K562 (cell line): Measurements from ENCODE around the gene KRTAP5-4. TPM values are rescaled to one million over a fixed set of nuclear protein-coding genes. Genes with fewer than 3 reads are reported as not detected.
A peak's percentile ranks its signal among the peaks of the same experiment; 100 is the strongest.

Source experiments
- ATAC-seq: fragments of 200-7000 bp; cut with Tn5 transposase; 3 replicates; pipeline ENCODE4 v1.9.1; 2020; ENCODE audit warnings: moderate library complexity
- BruUV-seq: library from RNA; stranded (reverse); fragments of 400-500 nt; replicated peaks from 2 replicates; lab custom pipeline; 2021; lab: Mats Ljungman, UMichigan
- CTCF ChIA-PET: fragments of 300-600 bp; formaldehyde crosslinking; extraction: SDS; loops from one replicate; lab custom pipeline; 2021; ENCODE audit warnings: low intra/inter-chr PET ratio; lab: Yijun Ruan, JAX
- POLR2A ChIA-PET: fragments of 300-600, 350-650 bp; sonication (Branson Sonifier 250); formaldehyde crosslinking; extraction: SDS; loops from one replicate; lab custom pipeline; 2021; ENCODE audit warnings: antibody characterized with exemption, inconsistent platforms; lab: Yijun Ruan, JAX
- DNase-seq, 4 experiments: peaks; one replicate each; pipeline versions ENCODE4 v3.0.0 to v3.0.0-alpha.2; 2011 to 2018; ENCODE audit warnings: low spot score in 3 of 4, mixed read lengths in 3 of 4; ENCODE audit errors: extremely low read depth in 1 of 4
- FAIRE-seq: peaks from 2 replicates; lab custom pipeline; 2011; peaks lifted over from hg19 to GRCh38; lab: Jason Lieb, UNC
- H2AFZ ChIP-seq: 2 replicates; pipeline ENCODE4 v1.6.0; 2011; ENCODE audit warnings: low read depth, low read length, control low read depth, inconsistent platforms
- H3K27ac ChIP-seq: fragments of 200-600 bp; 3 replicates; pipeline ENCODE4 v1.8.0; 2011; ENCODE audit warnings: low read depth, mild to moderate bottlenecking, control low read depth, inconsistent platforms, low read length, moderate library complexity, mixed read lengths; ENCODE audit errors: extremely low read depth
- H3K27me3 ChIP-seq, 2 experiments: fragments of 300-600 bp in 1 of 2; 2 replicates in 1 of 2; 3 replicates in 1 of 2; pipeline versions ENCODE4 v1.6.0 to v1.8.0; 2011; ENCODE audit warnings: inconsistent platforms in 2 of 2, low read length in 2 of 2, mild to moderate bottlenecking in 1 of 2, mixed read lengths in 1 of 2, moderate library complexity in 1 of 2; ENCODE audit not compliant: control insufficient read depth in 2 of 2, insufficient read depth in 2 of 2
- H3K36me3 ChIP-seq: fragments of 300-600 bp; 3 replicates; pipeline ENCODE4 v1.8.0; 2011; ENCODE audit warnings: mild to moderate bottlenecking, low read length, inconsistent platforms; ENCODE audit not compliant: control insufficient read depth, insufficient read depth
- H3K4me1 ChIP-seq, 2 experiments: fragments of 200-600 bp in 1 of 2; replicated peaks in 1 of 2; 2 replicates in 1 of 2; 3 replicates in 1 of 2; pipeline versions ENCODE4 v1.5.1 to v1.8.0; 2011; ENCODE audit warnings: inconsistent platforms in 2 of 2, low read length in 2 of 2, mild to moderate bottlenecking in 1 of 2, mixed read lengths in 1 of 2, moderate library complexity in 1 of 2; ENCODE audit not compliant: control insufficient read depth in 2 of 2, insufficient read depth in 2 of 2
- H3K4me2 ChIP-seq: 2 replicates; pipeline ENCODE4 v1.6.1; 2011; ENCODE audit warnings: low read length, control low read depth, inconsistent platforms, mixed read lengths; ENCODE audit not compliant: insufficient read depth
- H3K4me3 ChIP-seq: fragments of 200-600 bp; sonication (generic), shearing (Covaris generic); 2 replicates; pipeline ENCODE4 v1.5.1; 2016; ENCODE audit warnings: control low read depth, inconsistent platforms
- H3K79me2 ChIP-seq: fragments of 200-600 bp; 3 replicates; pipeline ENCODE4 v1.8.0; 2011; ENCODE audit warnings: low read length, inconsistent platforms; ENCODE audit not compliant: control insufficient read depth, insufficient read depth
- H3K9ac ChIP-seq, 2 experiments: 2 replicates each; pipeline versions ENCODE4 v1.6.0 to v1.6.1; 2011; ENCODE audit warnings: low read depth in 2 of 2, low read length in 2 of 2, control low read depth in 1 of 2, inconsistent platforms in 1 of 2, mild to moderate bottlenecking in 1 of 2, mixed read lengths in 1 of 2; ENCODE audit not compliant: insufficient read depth in 1 of 2
- H3K9me1 ChIP-seq: one replicate; pipeline ENCODE4 v1.6.0; 2011; ENCODE audit warnings: inconsistent platforms, mild to moderate bottlenecking, low read length, moderate library complexity; ENCODE audit not compliant: control insufficient read depth, insufficient read depth
- H3K9me3 ChIP-seq: replicated peaks from 2 replicates; pipeline ENCODE4 v1.5.1; 2011; ENCODE audit warnings: low read depth, low read length, inconsistent platforms; ENCODE audit not compliant: control insufficient read depth, insufficient read depth
- H4K20me1 ChIP-seq: replicated peaks from 2 replicates; pipeline ENCODE4 v1.6.1; 2011; ENCODE audit warnings: low read length, inconsistent platforms, mixed read lengths; ENCODE audit not compliant: control insufficient read depth, insufficient read depth
- GABPB1 ChIP-seq: sonication (generic); formaldehyde crosslinking; IDR thresholded peaks from 2 replicates; pipeline ENCODE4 v1.8.0; 2022; ENCODE audit warnings: mild to moderate bottlenecking, missing genetic modification reagents
- PCBP1 ChIP-seq: fragments of 200-400 bp; formaldehyde crosslinking; IDR thresholded peaks from 2 replicates; pipeline ENCODE4 v1.6.1; 2018; ENCODE audit warnings: mild to moderate bottlenecking, low read depth, low read length; ENCODE audit not compliant: poor library complexity, severe bottlenecking
- SPI1 ChIP-seq: IDR thresholded peaks from 2 replicates; pipeline ENCODE4 v1.6.1; 2011; ENCODE audit warnings: low read depth, low read length, control low read depth, borderline replicate concordance
- ZNF695 ChIP-seq: fragments of 450-650 bp; formaldehyde crosslinking; IDR thresholded peaks from 2 replicates; pipeline ENCODE4 v1.4.0; 2020; ENCODE audit warnings: mild to moderate bottlenecking, moderate library complexity
- WGBS: fragments of 100-300 bp; shearing (Covaris generic); methylation state at CpG from one replicate; pipeline ENCODE4 v1.1.6; 2016; ENCODE audit warnings: low coverage, mixed read lengths; ENCODE audit not compliant: insufficient coverage; ENCODE audit errors: missing lambda C conversion rate; 5-methylcytosine and 5-hydroxymethylcytosine counted together
- in situ Hi-C: fragments of 300-500 bp; cut with MboI; formaldehyde crosslinking; loops from 4 replicates; pipeline ENCODE4 v1.15.0; 2018; ENCODE audit warnings: inconsistent platforms, mixed read lengths
- intact Hi-C: fragments of 100-400 bp; cut with micrococcal nuclease; formaldehyde crosslinking; loops from 2 replicates; pipeline ENCODE4 v1.14.2; 2022
- polyA plus RNA-seq, 8 experiments: library from polyadenylated mRNA; depleted of rRNA in 4 of 8; stranded (reverse) in 5 of 8; unstranded in 3 of 8; fragments of >200 nt; fragmentation: Nextera tagmentation in 2 of 8; fragmentation: Illumina TruSeq in 1 of 8; extraction: Ambion mirVana in 2 of 8; extraction: Trizol in 1 of 8; gene quantifications; 2 replicates each; pipeline versions ENCODE4 v1.2.1 to v1.2.3, GENCODE V29; 2011 to 2014; ENCODE audit warnings: inconsistent platforms in 1 of 8, missing spikeins in 1 of 8
- total RNA-seq, 7 experiments: library from RNA; depleted of rRNA in 6 of 7; stranded (reverse); fragments of >200 nt in 6 of 7; fragmentation: Illumina TruSeq in 2 of 7; extraction: Trizol in 2 of 7; gene quantifications; 2 replicates each; pipeline versions ENCODE4 v1.2.1 to v1.2.3, GENCODE V29; 2011 to 2021; ENCODE audit warnings: low replicate concordance in 1 of 7
- TF ChIP-seq, protein P1 (sequence below): fragments of 250-450 bp; sonication (Bioruptor Pico); IDR thresholded peaks from 2 replicates; pipeline ENCODE4 v1.4.0; 2020; ENCODE audit warnings: mild to moderate bottlenecking

The KRTAP5-4 gene
- total and polyA plus RNA-seq, 9 of the 15 experiments (the other 6 are each of a cell fraction or from before 2014, with no cell fraction given) = not detected

GRCh38 chr11:1645357-1645821 is 23.5 kb upstream of the KRTAP5-4 start:
- Histone ChIP-seq H3K9ac (no peak overlapping the region), H3K9me3 (no peaks in the 10 kb centered on the region), H3K4me2 (no peak overlapping the region), H3K4me3 (no peak overlapping the region), H3K36me3 (no peaks in the 10 kb centered on the region), H3K4me1 (peaks cover 0 to 9% of the 10 kb centered on the region in 2 experiments; a peak in 2 of 5 replicates), H3K27ac (no peak overlapping the region), H4K20me1 (0 out of 2 replicates have a peak, but pooled peaks cover 2% of the 10 kb centered on the region), H2AFZ (no peak overlapping the region), H3K79me2 (no peaks in the 10 kb centered on the region), H3K27me3 (peaks cover 13 to 76% of the 10 kb centered on the region in 2 experiments), H3K9me1 (no peaks in the 10 kb centered on the region)
- in situ Hi-C loops (no loop called here), intact Hi-C loops (no loop called here)
- FAIRE-seq (no peak), ATAC-seq (no peak), DNase-seq (no peak)
- 0% methylated on average over 11 of the region's 12 CpGs for WGBS
- POLR2A ChIA-PET = interaction anchor here (1.2 to 1.4 kb wide), 2 partner anchors 8 to 10 kb away, joined by 4 read pairs; no protein-coding TSS in a partner anchor
- CTCF ChIA-PET = interaction anchor here (0.6 kb wide), 1 partner anchor 308 kb away, joined by 3 read pairs; no protein-coding TSS in a partner anchor
- TF ChIP-seq PCBP1 (no peak), SPI1 (peak; percentile 69; the same call in 1 of the 2 replicates)
- no TSS peak for BruUV-seq

DNA sequence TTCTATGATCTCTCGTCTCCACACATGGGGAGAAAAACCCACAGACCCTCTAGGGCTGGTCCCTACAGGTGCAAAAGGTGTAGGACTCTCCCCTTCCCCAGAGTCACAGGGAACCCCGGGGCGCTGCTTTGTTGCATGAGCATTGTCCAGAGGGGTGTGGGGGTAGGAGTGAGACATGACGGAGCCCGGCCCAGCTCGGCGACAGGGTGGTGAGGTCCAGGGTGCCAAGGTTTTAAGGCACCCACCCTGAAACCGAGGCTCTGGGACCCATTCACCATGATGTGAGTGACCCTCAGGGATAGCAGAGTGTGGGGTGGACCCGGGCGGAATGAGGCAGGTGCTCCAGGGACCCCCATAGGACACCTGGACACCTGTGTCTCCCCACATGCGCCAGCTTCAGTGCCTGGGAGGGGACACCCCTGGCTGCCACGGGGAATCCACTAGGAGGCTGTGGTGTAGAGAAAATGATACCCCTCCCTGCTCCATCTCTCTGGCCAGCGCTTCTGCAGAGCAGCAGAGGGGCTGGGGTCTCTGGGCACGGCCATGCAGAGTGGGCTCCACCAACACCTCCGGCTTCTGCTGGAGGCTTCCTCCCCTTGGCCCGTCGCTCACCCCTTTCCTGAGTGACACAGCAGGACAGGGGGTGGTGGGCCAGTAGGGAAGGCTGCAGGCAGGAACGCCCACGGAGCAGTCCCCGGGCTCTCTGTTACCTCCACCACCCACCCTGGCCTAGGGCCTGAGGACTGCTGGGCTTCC is 22.8 kb upstream of the KRTAP5-4 start:
- no peak overlapping the region for H3K27ac ChIP-seq
- H4K20me1 ChIP-seq = peaks cover 3% of the 10 kb centered on the region; the same call in 1 of the 2 replicates
- no peak for TF ChIP-seq ZNF695 (CRISPR knock-in tag)
- TF ChIP-seq, protein P1, sequence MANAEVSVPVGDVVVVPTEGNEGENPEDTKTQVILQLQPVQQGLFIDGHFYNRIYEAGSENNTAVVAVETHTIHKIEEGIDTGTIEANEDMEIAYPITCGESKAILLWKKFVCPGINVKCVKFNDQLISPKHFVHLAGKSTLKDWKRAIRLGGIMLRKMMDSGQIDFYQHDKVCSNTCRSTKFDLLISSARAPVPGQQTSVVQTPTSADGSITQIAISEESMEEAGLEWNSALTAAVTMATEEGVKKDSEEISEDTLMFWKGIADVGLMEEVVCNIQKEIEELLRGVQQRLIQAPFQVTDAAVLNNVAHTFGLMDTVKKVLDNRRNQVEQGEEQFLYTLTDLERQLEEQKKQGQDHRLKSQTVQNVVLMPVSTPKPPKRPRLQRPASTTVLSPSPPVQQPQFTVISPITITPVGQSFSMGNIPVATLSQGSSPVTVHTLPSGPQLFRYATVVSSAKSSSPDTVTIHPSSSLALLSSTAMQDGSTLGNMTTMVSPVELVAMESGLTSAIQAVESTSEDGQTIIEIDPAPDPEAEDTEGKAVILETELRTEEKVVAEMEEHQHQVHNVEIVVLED (CRISPR knock-in tag) = no peak
- no peak for TF ChIP-seq GABPB1 (CRISPR knock-in tag)
- H2AFZ ChIP-seq = no peak overlapping the region
- H3K9me1 ChIP-seq = no peaks in the 10 kb centered on the region
- ATAC-seq = no peak
- H3K4me3 ChIP-seq = no peak overlapping the region
- H3K4me1 ChIP-seq = peaks cover 0 to 14% of the 10 kb centered on the region in 2 experiments; a peak in 2 of 5 replicates
- intact Hi-C loops = no loop called here
- under 1% methylated on average over 17 of the region's 20 CpGs for WGBS
- H3K27me3 ChIP-seq = peaks cover 14 to 77% of the 10 kb centered on the region in 2 experiments
- FAIRE-seq = no peak
- no TSS peak for BruUV-seq
- H3K36me3 ChIP-seq = no peaks in the 10 kb centered on the region
- ChIA-PET CTCF (interaction anchor here (0.6 kb wide), 1 partner anchor 309 kb away, joined by 3 read pairs; no protein-coding TSS in a partner anchor), POLR2A (interaction anchor here (1.4 kb wide), 1 partner anchor 8 kb away, joined by 4 read pairs; no protein-coding TSS in a partner anchor)
- no peak overlapping the region for H3K9ac ChIP-seq
- no peaks in the 10 kb centered on the region for H3K79me2 ChIP-seq
- H3K9me3 ChIP-seq = no peaks in the 10 kb centered on the region
- in situ Hi-C loops = no loop called here
- H3K4me2 ChIP-seq = no peak overlapping the region
- no peak for DNase-seq
